Measurements from ENCODE around the gene CARMIL3.
"Not testable (repeated sequence)": the region's sequence is repeated elsewhere in the genome, so short reads cannot be mapped to it uniquely, and the experiment has no call there.

CARMIL3 gene, protein sequence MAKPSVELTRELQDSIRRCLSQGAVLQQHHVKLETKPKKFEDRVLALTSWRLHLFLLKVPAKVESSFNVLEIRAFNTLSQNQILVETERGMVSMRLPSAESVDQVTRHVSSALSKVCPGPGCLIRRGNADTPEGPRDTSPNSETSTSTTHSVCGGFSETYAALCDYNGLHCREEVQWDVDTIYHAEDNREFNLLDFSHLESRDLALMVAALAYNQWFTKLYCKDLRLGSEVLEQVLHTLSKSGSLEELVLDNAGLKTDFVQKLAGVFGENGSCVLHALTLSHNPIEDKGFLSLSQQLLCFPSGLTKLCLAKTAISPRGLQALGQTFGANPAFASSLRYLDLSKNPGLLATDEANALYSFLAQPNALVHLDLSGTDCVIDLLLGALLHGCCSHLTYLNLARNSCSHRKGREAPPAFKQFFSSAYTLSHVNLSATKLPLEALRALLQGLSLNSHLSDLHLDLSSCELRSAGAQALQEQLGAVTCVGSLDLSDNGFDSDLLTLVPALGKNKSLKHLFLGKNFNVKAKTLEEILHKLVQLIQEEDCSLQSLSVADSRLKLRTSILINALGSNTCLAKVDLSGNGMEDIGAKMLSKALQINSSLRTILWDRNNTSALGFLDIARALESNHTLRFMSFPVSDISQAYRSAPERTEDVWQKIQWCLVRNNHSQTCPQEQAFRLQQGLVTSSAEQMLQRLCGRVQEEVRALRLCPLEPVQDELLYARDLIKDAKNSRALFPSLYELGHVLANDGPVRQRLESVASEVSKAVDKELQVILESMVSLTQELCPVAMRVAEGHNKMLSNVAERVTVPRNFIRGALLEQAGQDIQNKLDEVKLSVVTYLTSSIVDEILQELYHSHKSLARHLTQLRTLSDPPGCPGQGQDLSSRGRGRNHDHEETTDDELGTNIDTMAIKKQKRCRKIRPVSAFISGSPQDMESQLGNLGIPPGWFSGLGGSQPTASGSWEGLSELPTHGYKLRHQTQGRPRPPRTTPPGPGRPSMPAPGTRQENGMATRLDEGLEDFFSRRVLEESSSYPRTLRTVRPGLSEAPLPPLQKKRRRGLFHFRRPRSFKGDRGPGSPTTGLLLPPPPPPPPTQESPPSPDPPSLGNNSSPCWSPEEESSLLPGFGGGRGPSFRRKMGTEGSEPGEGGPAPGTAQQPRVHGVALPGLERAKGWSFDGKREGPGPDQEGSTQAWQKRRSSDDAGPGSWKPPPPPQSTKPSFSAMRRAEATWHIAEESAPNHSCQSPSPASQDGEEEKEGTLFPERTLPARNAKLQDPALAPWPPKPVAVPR (N-terminal part only)

DNA sequence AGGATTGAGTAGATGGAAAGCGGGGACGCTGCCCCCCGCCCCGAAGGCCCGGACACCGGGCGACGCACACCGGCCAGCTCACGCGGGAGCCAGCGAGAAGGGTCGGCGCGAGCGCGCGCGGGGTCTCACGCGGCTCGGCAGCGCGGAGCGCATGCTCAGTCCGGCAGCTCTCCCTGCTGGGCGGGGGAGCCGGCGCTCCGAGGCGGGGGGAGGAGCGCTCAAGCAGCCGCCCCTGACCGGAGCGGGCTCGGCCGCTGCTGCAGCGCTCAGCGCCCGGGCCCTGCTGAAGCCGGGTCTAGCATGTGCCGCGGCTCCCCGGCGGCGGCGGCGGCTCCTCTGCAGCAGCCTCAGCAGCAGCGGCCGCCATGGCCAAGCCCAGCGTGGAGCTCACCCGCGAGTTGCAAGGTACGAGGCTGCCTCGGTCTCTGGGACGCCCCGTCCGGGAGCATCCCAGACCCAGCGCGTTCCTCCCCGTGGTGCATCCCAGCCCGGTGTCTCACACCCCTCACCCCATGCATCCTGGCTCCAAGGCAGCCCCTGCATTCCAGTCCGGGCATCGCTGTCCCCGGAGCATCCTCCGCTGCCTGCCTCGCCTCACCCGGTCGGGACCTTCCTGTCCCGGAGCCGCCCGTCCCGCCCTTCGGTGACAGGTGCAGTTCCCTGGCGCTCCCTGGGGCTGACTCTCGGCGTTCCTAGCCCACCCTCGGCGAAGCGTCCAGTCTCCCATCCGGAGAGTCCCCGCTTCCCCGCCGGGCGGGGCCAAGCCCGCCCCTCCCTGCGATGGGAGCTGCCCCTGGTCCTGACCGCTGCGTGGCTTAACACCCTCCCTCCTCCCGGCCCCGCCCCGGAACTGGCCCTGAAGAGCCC, at the start of gene CARMIL3:
CARMIL3 (plus strand) TSS at position 221 of the 867 bp plus-strand sequence; CDS start at position 366, 145 bp downstream.
- peak; percentile 56 to 63 for ATAC-seq

DNA sequence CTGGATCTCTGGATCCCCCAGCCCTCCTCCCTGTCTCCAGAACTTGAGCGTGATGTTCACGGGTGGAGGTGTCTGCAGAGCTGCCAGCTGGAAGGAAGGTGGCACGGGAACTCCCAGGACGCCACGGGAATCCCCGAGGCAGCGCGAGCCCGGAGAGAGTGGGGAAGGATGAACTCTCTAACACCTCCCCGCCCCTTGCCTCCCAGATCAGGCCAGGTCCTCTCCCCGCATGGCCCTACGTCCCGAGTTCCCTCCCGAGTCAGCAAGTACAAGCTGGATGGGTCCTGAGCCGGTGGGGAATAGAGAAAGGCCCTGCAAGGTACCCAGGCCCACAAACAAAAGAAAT, 45.4 kb upstream of the CARMIL3 start:
- peak; percentile 25 to 41 for ATAC-seq

- ATAC-seq = peak; percentile 87 to 88
Measured at GRCh38 chr14:24006817-24007652, 44.8 kb upstream of the CARMIL3 start.

- ATAC-seq = no peak
Measured at GRCh38 chr14:24011051-24011450, 40.8 kb upstream of the CARMIL3 start.

DNA sequence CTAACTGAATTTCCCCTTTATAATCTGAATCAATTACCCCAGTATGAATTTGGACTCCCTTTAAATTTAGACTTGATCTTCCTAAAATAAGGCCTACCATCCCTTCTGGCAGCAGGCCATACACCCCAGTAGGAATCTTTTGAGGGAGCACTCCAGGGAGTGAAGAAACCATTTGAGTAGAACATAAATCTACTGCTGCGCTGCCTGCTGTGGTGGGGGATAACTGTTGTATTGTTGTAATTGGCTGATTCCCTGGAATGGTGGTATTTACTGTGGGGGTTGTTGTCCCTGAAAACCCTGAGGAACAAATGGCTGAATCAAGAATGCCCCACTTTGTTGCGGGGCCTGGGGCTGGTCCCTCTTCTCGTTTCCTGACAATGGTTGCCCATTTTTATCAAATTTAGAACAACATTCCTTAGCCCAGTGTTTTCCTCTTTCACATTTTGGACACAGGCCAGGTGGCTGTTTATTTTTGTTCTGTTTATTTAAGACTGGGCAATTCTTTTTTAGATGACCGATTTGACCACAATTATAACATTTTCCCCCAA, 39.0 kb upstream of the CARMIL3 start:
- not testable (repeated sequence) for ATAC-seq

DNA sequence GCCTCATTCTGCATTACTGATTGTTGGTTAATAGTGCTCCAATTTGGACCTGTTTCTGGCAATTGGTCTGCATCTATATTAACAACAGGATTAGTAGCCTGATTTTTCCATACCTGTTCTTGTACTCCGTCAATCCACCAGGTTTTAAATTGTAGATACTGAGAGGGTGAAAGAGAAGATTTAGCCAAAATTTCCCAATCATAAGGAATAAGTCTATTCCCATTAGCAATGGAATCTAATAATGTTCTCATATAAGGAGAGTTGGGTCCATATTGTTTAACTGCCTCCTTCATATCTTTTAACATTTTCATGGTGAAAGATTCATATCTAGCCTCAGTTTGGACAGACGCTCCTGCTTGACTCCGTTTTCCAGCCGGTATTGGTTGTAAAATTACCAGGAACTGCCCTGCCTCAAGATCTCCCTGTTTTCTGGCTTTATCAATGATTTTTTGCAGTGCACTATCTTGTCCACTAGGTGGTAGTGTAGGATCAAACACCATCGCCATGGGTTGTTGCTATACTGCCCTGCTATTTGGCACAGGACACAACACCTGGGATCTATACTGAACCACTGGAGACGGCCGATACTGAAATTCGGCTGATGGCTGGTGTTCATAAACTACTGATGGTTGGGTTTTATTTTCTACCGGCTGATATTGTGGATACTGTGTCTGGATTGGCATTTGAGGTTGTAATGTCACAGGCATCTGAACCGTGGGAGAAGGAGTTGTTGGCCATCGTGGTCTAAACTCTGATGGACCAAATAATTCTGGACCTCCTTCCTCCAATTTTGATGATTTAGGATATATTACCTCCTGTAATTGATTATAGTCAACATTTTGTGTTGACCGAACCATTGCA, 37.9 kb upstream of the CARMIL3 start:
- peak; percentile 78 to 96 for ATAC-seq

- not testable (repeated sequence) for ATAC-seq
Measured at GRCh38 chr14:24015745-24016144, 36.1 kb upstream of the CARMIL3 start.

GRCh38 chr14:24018978-24019377, 32.8 kb upstream of the CARMIL3 start:
- not testable (repeated sequence) for ATAC-seq

- ATAC-seq = peak in 1 of 2 donors; percentile 41
Measured at GRCh38 chr14:24019944-24020343, 31.9 kb upstream of the CARMIL3 start.

- ATAC-seq = not testable (repeated sequence)
Measured at GRCh38 chr14:24020520-24020919, 31.3 kb upstream of the CARMIL3 start.

- not testable (repeated sequence) for ATAC-seq
Measured at GRCh38 chr14:24024939-24025418, 26.8 kb upstream of the CARMIL3 start.

DNA sequence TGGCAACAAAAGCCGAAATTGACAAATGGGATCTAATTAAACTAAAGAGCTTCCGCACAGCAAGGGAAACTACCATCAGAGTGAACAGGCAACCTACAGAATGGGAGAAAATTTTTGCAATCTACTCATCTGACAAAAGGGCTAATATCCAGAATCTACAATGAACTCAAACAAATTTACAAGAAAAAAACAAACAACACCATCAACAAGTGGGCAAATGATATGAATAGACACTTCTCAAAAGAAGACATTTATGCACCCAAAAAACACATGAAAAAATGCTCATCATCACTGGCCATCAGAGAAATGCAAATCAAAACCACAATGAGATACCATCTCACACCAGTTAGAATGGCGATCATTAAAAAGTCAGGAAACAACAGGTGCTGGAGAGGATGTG, 22.1 kb upstream of the CARMIL3 start:
- ATAC-seq = not testable (repeated sequence)

GRCh38 chr14:24031331-24031730, 20.5 kb upstream of the CARMIL3 start:
- not testable (repeated sequence) for ATAC-seq

GRCh38 chr14:24032727-24033418, 18.9 kb upstream of the CARMIL3 start:
- ATAC-seq = no peak

DNA sequence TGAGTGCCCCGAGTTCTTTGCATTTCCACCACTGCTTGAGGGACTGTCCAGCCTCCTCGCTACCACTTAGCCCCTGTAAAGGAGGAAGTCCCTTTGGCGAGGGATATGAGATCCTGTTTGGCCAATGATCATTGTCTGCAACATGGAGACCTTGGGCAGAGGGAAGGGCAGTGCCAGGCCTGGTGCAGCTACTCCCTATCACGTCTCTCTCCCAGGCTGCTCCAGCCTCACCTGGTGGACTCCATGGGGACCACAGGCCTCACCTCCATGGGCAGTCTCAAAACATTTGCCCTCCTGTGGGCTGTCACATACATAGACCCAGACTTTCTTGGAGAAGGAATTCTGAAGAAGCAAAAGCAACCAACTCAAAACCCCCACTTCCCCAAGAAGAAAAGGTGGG, 16.0 kb upstream of the CARMIL3 start:
- ATAC-seq = peak in 1 of 2 donors; percentile 6

GRCh38 chr14:24036169-24036962, 15.4 kb upstream of the CARMIL3 start:
- ATAC-seq = peak; percentile 79 to 81

DNA sequence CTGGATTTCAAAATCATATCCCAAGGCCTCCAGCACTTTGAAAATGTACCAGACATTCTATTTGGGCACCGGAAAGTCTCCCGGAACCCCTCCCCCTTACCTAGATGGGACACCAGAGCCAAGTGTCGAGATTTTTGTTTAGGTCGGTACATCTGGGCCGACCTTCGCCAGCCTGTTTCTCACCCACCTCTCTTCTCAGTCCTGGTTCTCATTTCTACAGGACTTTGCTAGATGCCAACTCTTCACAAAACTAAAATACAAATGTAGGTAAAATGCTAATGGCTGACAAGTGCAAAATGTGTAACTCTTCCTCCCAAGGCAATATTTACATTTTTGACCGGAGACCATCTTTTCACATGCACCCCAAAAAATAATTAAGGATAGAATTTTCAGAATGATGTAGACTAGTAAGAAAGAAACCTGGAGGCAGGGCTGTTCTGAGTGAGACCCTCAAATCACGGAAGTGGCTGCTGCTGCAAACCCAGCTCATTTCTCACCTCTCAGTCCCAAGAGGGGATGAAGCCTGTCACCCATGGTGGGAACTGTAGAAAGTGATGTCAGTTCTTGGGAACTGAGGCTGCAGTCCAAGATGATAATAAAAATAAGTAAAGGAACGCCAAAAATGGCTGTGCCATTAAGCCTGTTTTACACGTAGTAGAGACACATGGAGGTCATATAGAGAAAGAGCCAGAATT, 14.7 kb upstream of the CARMIL3 start:
- ATAC-seq = peak in 1 of 2 donors; percentile 10
